DOHH2 (cell line): Measurements from ENCODE around the gene HCK.

Experiments used
- EZH2phosphoT487 ChIP-seq: fragments of 200-600 bp; sonication (generic); IDR thresholded peaks from 2 replicates; pipeline ENCODE4 v1.6.1; 2017; ENCODE audit warnings: borderline replicate concordance, mild to moderate bottlenecking, antibody characterized with exemption, low read length, moderate library complexity, mixed read lengths
- TF ChIP-seq, protein P1 (sequence below): fragments of 200-600 bp; sonication (generic); IDR thresholded peaks from one replicate; pipeline ENCODE4 v1.5.1; 2014; ENCODE audit warnings: antibody characterized with exemption, mild to moderate bottlenecking, low read depth, low read length; ENCODE audit not compliant: poor library complexity, severe bottlenecking

DNA sequence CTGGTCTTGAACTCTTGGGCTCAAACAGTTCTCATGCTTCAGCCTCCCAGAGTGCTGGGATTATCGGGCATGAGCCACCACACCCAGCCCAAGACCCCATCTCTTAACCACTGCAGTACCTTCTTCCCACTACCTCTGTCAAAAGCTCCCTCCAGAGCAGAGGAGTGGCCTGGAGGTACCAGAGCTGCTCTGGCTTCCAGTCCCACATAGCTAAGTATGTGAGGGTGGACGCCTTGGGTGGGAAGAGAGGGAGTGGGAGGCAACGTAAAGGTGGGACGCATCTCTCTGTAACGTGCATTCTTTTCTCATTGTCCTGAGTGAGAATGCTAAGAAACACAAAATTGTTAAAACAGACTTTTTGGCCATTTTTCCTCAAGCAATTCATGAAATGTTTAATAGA, 82.0 kb downstream of the HCK start:
- TF ChIP-seq, protein P1, sequence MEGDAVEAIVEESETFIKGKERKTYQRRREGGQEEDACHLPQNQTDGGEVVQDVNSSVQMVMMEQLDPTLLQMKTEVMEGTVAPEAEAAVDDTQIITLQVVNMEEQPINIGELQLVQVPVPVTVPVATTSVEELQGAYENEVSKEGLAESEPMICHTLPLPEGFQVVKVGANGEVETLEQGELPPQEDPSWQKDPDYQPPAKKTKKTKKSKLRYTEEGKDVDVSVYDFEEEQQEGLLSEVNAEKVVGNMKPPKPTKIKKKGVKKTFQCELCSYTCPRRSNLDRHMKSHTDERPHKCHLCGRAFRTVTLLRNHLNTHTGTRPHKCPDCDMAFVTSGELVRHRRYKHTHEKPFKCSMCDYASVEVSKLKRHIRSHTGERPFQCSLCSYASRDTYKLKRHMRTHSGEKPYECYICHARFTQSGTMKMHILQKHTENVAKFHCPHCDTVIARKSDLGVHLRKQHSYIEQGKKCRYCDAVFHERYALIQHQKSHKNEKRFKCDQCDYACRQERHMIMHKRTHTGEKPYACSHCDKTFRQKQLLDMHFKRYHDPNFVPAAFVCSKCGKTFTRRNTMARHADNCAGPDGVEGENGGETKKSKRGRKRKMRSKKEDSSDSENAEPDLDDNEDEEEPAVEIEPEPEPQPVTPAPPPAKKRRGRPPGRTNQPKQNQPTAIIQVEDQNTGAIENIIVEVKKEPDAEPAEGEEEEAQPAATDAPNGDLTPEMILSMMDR: no peak
- TF ChIP-seq EZH2phosphoT487: no peak
